ENCODE measurements around the gene KIF1B. TPM values are rescaled to one million over a fixed set of nuclear protein-coding genes. Genes with fewer than 3 reads are reported as not detected.

KIF1B gene, protein sequence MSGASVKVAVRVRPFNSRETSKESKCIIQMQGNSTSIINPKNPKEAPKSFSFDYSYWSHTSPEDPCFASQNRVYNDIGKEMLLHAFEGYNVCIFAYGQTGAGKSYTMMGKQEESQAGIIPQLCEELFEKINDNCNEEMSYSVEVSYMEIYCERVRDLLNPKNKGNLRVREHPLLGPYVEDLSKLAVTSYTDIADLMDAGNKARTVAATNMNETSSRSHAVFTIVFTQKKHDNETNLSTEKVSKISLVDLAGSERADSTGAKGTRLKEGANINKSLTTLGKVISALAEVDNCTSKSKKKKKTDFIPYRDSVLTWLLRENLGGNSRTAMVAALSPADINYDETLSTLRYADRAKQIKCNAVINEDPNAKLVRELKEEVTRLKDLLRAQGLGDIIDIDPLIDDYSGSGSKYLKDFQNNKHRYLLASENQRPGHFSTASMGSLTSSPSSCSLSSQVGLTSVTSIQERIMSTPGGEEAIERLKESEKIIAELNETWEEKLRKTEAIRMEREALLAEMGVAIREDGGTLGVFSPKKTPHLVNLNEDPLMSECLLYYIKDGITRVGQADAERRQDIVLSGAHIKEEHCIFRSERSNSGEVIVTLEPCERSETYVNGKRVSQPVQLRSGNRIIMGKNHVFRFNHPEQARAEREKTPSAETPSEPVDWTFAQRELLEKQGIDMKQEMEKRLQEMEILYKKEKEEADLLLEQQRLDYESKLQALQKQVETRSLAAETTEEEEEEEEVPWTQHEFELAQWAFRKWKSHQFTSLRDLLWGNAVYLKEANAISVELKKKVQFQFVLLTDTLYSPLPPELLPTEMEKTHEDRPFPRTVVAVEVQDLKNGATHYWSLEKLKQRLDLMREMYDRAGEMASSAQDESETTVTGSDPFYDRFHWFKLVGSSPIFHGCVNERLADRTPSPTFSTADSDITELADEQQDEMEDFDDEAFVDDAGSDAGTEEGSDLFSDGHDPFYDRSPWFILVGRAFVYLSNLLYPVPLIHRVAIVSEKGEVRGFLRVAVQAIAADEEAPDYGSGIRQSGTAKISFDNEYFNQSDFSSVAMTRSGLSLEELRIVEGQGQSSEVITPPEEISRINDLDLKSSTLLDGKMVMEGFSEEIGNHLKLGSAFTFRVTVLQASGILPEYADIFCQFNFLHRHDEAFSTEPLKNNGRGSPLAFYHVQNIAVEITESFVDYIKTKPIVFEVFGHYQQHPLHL (N-terminal part only)
- 10 to 100 TPM; 55.2 to 88.1 (median 67.0) TPM for total RNA-seq

DNA sequence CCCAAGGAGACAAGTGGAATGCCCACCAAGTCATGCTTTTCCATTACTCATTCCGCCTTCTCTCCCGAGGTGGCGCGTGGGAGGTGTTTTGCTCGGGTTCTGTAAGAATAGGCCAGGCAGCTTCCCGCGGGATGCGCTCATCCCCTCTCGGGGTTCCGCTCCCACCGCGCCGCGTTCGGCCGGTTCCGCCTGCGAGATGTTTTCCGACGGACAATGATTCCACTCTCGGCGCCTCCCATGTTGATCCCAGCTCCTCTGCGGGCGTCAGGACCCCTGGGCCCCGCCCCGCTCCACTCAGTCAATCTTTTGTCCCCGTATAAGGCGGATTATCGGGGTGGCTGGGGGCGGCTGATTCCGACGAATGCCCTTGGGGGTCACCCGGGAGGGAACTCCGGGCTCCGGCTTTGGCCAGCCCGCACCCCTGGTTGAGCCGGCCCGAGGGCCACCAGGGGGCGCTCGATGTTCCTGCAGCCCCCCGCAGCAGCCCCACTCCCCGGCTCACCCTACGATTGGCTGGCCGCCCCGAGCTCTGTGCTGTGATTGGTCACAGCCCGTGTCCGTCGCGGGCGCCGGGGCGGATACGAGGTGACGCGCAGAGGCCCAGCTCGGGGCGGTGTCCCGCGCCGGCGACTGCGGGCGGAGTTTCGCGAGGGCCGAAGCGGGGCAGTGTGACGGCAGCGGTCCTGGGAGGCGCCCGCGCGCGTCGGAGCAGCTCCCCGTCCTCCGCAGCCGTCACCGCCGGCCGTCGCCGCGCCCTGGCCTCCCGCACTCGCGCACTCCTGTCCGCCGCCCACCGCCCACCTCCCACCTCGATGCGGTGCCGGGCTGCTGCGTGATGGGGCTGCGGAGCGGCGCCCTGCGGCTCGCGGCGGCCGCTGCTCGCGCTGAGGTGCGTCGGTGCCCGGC lies at the start of gene KIF1B:
TSS of gene KIF1B (plus strand) at position 666 of the 906 bp plus-strand sequence. CDS start 21,759 bp downstream, outside the sequence.
- H3K4me3 ChIP-seq, result peak within 1 kb of the TSS; percentile 82 to 99 (median 93)
- peak within 1 kb of the TSS; percentile 86 to 99 (median 96) for H3K27ac ChIP-seq
- H3K4me1 ChIP-seq, result peaks cover 0 to 15% (median 2%) of the 10 kb centered on the region in 4 donors
- TF ChIP-seq, protein P1, sequence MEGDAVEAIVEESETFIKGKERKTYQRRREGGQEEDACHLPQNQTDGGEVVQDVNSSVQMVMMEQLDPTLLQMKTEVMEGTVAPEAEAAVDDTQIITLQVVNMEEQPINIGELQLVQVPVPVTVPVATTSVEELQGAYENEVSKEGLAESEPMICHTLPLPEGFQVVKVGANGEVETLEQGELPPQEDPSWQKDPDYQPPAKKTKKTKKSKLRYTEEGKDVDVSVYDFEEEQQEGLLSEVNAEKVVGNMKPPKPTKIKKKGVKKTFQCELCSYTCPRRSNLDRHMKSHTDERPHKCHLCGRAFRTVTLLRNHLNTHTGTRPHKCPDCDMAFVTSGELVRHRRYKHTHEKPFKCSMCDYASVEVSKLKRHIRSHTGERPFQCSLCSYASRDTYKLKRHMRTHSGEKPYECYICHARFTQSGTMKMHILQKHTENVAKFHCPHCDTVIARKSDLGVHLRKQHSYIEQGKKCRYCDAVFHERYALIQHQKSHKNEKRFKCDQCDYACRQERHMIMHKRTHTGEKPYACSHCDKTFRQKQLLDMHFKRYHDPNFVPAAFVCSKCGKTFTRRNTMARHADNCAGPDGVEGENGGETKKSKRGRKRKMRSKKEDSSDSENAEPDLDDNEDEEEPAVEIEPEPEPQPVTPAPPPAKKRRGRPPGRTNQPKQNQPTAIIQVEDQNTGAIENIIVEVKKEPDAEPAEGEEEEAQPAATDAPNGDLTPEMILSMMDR (IDR thresholded peaks at IDR 0.05), result peak; percentile 96 to 99 (median 98)
- TF ChIP-seq POLR2A (IDR thresholded peaks at IDR 0.05), result peak; percentile 97 to 99
- H3K9me3 ChIP-seq, result no peaks in the 10 kb centered on the region
- H3K27me3 ChIP-seq, result no peaks in the 10 kb centered on the region
- H3K36me3 ChIP-seq, result no peaks in the 10 kb centered on the region
- peak; percentile 99 for DNase-seq

DNA sequence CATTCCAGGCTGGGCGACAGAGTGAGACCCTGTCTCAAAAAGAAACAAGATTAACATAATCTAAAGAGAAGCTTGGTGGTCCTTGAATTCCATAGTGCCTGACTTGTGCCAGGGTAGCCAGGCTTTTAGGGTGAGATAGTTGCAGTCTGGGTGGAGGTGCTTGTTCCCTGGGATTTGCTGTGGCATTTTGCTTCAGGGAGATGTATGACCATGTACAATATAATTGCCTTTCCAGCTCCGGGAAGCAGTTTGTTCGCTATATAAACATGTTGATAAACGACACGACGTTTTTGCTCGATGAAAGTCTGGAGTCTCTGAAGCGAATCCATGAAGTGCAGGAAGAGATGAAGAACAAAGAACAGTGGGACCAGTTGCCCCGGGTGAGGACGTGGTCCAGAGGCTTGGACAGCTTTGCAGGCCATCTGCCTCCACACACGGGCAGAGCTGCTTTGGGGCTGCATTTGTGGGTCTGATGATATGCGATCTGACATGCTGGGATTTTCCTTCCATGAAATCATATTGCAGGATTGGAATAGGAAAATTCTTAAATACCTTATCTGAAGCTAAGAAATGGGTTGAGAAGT lies 49.4 kb upstream of the KIF1B start:
- H3K4me3 ChIP-seq, result no peak overlapping the region
- H3K9me3 ChIP-seq, result no peaks in the 10 kb centered on the region
- H3K36me3 ChIP-seq, result peaks cover 0 to 68% (median 0%) of the 10 kb centered on the region in 3 donors
- TF ChIP-seq, protein P1 (IDR thresholded peaks at IDR 0.05), result no peak
- TF ChIP-seq POLR2A (IDR thresholded peaks at IDR 0.05), result no peak
- no peaks in the 10 kb centered on the region for H3K4me1 ChIP-seq
- H3K27ac ChIP-seq, result peak overlapping the region in 1 of 4 donors; percentile 54
- no peaks in the 10 kb centered on the region for H3K27me3 ChIP-seq
- DNase-seq, result no peak

DNA sequence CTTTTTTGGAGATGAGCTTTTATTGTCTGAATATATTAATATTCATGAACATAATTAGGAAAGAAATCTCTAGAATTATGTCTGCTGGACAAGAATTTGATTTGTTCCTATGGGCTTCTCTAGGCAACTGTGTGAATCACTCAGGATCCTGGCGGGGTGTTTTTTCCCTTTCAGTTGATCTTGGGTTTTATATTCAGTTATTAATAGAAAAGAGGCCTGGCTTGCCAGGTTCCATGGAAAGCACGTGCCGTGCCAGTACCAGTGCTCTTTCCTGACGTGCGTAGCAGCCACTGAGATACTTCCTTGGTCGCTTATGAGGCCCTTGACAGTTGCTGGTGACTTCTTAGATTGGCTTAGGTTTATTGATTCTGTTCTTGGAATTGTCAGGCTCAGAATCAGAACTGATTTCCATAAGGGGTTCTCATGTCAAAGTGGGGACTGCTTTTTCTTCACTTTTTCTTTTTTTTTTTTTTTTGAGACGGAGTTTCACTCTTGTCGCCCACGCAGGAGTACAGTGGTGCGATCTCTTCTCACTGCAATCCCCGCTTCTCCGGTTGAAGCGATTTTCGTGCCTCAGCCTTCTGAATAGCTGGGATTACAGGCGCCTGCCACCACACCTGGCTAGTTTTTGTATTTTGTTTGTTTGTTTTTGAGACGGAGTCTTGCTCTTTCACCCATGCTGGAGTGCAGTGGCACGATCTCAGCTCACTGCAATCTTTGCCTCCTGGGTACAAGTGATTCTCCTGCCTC lies 48.7 kb upstream of the KIF1B start:
- H3K4me3 ChIP-seq, result no peak overlapping the region
- no peaks in the 10 kb centered on the region for H3K9me3 ChIP-seq
- H3K4me1 ChIP-seq, result no peaks in the 10 kb centered on the region
- peak overlapping the region in 1 of 4 donors; percentile 54 for H3K27ac ChIP-seq
- no peaks in the 10 kb centered on the region for H3K27me3 ChIP-seq
- H3K36me3 ChIP-seq, result peaks cover 0 to 75% (median 0%) of the 10 kb centered on the region in 3 donors
- DNase-seq, result no peak
- no peak for TF ChIP-seq POLR2A (IDR thresholded peaks at IDR 0.05)
- TF ChIP-seq, protein P1 (IDR thresholded peaks at IDR 0.05), result no peak

GRCh38 chr1:10168912-10169514 lies 41.4 kb upstream of the KIF1B start:
- peaks cover 0 to 96% (median 0%) of the 10 kb centered on the region in 3 donors for H3K36me3 ChIP-seq
- no peaks in the 10 kb centered on the region for H3K27me3 ChIP-seq
- H3K4me1 ChIP-seq, result no peaks in the 10 kb centered on the region
- TF ChIP-seq, protein P1 (IDR thresholded peaks at IDR 0.05), result no peak
- TF ChIP-seq POLR2A (IDR thresholded peaks at IDR 0.05), result no peak
- no peak overlapping the region for H3K4me3 ChIP-seq
- H3K27ac ChIP-seq, result no peak overlapping the region
- DNase-seq, result peak in 1 of 3 donors; percentile 4
- H3K9me3 ChIP-seq, result no peaks in the 10 kb centered on the region

Measured in Peyer's patch (tissue), 4 donors.